ENCODE measurements around the gene PSMD1.
"Not testable (repeated sequence)": the region's sequence is repeated elsewhere in the genome, so short reads cannot be mapped to it uniquely, and the experiment has no call there.

PSMD1 gene

DNA sequence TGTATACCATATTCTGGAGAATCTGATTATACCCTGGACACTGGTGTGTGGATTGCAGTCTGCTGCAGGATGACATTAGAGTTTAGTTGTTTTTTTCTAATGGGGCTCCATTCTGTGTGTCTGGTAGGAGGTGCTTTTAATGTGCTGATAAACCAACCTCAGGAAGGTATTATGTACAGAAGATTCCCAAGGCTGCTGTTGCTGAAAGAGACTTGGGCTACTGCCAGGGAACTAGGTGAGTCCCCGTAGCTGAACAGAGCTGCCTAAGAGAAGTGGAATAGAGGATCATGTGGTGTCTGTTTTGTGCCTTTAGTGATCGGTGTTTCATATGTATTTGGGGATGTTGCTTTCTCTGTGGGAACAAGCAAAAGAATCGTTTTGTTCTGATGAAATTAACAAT is 44.2 kb upstream of the PSMD1 start:
- no peak overlapping the region for H3K4me3 ChIP-seq (ENCODE audit: low read length)
- DNase-seq (ENCODE audit: low read depth): no peak
- TF ChIP-seq, protein P1, sequence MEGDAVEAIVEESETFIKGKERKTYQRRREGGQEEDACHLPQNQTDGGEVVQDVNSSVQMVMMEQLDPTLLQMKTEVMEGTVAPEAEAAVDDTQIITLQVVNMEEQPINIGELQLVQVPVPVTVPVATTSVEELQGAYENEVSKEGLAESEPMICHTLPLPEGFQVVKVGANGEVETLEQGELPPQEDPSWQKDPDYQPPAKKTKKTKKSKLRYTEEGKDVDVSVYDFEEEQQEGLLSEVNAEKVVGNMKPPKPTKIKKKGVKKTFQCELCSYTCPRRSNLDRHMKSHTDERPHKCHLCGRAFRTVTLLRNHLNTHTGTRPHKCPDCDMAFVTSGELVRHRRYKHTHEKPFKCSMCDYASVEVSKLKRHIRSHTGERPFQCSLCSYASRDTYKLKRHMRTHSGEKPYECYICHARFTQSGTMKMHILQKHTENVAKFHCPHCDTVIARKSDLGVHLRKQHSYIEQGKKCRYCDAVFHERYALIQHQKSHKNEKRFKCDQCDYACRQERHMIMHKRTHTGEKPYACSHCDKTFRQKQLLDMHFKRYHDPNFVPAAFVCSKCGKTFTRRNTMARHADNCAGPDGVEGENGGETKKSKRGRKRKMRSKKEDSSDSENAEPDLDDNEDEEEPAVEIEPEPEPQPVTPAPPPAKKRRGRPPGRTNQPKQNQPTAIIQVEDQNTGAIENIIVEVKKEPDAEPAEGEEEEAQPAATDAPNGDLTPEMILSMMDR (conservative IDR thresholded peaks at IDR 0.05; ENCODE audit: low read depth, low read length): no peak

DNA sequence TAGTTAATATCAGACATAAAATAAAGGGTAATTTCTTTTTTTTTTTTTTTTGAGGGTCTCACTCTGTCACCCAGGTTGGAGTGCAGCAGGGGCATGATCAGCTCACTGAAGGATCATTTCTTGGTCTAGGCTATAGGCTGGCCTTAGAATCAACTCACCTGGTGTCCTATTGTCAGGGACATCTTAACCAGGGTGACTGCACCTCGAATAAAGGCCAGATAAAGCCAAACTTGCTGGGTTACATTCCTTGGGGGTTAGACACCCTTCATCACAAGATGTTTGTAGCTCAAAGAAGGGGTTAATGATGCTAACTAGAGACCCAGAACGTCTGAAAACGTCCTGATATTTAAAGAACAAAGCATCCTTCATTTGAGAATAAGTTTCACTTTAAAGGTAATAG is 42.8 kb upstream of the PSMD1 start:
- H3K4me3 ChIP-seq (ENCODE audit: low read length): no peak overlapping the region
- DNase-seq (ENCODE audit: low read depth): no peak
- TF ChIP-seq, protein P1 (conservative IDR thresholded peaks at IDR 0.05; ENCODE audit: low read depth, low read length): no peak

DNA sequence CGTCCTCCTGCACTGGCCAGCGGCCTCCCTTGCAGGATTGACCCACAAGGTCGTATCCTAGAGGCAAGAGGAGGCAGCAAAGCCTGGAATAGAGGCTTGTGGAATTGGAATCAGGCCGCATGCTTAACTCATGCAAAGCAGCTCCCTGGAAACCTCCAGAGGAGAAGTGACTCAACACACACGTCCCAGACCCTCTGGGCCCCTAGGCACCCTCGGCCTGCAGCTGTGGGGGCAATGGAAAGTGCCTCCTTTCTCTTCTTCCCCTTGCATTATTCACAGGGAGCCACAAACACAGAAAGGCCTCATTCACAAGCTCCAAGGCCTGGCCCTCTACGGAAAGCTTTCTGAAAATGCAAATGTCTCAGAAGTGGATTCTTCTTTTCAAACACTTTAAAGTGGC is 41.2 kb upstream of the PSMD1 start:
- no peak for DNase-seq (ENCODE audit: low read depth)
- TF ChIP-seq, protein P1 (conservative IDR thresholded peaks at IDR 0.05; ENCODE audit: low read depth, low read length): no peak
- no peak overlapping the region for H3K4me3 ChIP-seq (ENCODE audit: low read length)

DNA sequence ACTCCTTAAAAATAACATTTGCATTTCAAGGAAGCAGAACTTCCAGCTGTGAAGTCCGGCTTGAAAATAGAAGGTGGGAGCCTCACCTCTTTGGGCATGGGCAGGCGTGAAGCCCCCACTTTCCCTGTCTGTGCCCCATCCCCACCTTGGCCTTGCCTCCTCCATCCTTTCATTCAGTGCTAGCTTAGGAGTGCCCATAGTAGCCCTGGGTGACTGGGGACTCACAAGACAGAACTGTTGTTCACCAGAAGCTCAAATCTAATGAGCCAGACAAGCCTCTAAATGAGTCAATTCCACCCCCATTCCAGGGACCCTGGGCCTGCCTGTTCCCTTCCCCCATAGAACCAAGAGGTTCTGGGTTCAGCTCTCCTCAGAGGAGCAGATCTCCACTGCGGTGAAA is 40.7 kb upstream of the PSMD1 start:
- no peak overlapping the region for H3K4me3 ChIP-seq (ENCODE audit: low read length)
- TF ChIP-seq, protein P1 (conservative IDR thresholded peaks at IDR 0.05; ENCODE audit: low read depth, low read length): no peak
- DNase-seq (ENCODE audit: low read depth): no peak

DNA sequence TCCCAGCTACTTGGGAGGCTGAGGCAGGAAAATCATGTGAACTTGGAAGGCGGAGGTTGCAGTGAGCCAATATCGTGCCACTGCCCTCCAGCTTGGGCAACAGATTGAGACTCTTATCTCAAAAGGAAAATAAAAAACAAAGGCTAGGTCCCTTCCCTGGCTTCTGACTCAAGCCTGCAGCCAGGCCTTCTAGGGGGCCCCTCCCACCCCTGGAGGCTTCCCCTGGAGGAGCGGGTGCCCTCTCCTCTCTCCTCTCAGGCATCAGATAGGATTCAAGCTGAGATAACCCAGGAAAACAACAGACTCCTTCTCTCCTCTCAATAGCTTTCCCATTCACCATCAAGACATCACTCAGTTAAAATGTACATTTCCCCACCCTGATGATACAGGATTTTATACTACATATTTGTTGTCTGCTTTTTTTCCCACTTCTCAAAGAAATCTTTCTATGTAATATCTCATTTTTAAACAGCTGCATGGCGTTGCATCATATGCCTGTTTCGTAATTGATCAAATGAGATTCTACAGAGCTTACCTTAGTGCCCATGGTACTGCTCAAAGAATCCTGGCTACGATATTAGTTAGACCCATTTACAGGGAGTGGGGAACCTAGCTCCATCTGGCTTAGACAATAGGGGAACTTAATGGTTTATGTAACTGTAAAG is 40.0 kb upstream of the PSMD1 start:
- TF ChIP-seq, protein P1 (conservative IDR thresholded peaks at IDR 0.05; ENCODE audit: low read depth, low read length): no peak
- DNase-seq (ENCODE audit: low read depth): no peak
- H3K4me3 ChIP-seq (ENCODE audit: low read length): no peak overlapping the region

DNA sequence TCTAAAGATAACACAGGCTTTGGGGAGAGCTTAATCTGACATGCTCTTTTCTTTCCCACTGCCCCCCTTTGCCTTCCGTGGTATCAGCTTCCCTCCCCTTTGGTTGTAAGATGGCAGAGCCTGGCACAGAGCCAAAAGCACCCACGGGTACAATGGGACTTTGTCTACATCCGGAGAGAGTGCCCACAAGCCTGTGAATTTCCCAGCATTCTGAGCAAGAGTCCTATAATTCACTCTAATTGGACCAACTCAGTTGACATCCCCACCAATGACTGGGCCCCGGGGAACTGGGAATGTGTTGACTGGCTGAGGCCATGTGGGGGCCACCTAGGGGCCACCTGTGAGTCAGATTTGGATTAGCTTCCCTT is 39.5 kb upstream of the PSMD1 start:
- no peak for DNase-seq (ENCODE audit: low read depth)
- no peak overlapping the region for H3K4me3 ChIP-seq (ENCODE audit: low read length)

DNA sequence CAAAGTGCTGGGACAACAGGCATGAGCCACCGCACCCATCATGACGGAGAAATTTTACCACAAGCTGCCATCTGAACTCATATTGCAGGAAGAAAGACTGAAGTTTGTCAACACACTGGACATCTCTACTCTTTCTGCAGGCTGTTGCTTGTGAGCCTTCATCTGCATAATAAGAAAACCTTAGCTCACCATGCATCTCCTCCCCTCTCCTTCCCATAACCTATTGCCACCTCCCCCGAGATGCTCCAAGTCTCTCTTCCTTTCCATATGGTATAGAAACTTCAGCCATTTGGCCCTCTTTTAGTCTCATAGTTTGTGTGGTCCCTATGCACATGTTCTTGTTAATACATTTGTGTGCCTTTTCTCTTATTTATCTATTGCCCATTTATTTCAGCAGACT is 38.5 kb upstream of the PSMD1 start:
- TF ChIP-seq, protein P1 (conservative IDR thresholded peaks at IDR 0.05; ENCODE audit: low read depth, low read length): no peak
- no peak for DNase-seq (ENCODE audit: low read depth)
- H3K4me3 ChIP-seq (ENCODE audit: low read length): no peak overlapping the region

More for the DNA sequence above, 39.5 kb upstream of the PSMD1 start:
- TF ChIP-seq, protein P1 (conservative IDR thresholded peaks at IDR 0.05; ENCODE audit: low read depth, low read length): no peak

DNA sequence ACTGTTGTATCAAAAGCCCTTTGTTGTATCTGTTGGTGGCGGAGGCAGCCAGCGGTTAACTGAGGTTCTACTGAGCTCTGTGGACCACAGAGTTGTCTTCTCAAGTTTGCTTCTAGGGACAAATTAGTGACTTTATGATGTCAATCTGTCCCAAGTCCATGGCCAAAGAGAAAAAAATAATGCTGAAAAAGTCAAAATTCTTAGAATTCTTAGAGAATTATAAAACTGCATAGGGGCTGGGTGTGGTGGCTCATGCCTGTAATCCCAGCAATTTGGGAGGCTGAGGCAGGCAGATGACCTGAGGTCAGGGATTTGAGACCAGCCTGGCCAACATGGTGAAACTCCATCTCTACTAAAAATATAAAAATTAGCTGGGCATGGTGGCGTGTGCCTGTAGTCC is 31.6 kb upstream of the PSMD1 start:
- not testable (repeated sequence) for H3K4me3 ChIP-seq (ENCODE audit: low read length); DNase-seq (ENCODE audit: low read depth)

Measured in retinal pigment epithelial cell (primary cell).